ENCODE results near the gene ZBP1. TPM values are rescaled to one million over a fixed set of nuclear protein-coding genes. Genes with fewer than 3 reads are reported as not detected.

ZBP1 gene
- total RNA-seq, 2 experiments from 2014 or later, result 39.0 to 40.1 TPM

DNA sequence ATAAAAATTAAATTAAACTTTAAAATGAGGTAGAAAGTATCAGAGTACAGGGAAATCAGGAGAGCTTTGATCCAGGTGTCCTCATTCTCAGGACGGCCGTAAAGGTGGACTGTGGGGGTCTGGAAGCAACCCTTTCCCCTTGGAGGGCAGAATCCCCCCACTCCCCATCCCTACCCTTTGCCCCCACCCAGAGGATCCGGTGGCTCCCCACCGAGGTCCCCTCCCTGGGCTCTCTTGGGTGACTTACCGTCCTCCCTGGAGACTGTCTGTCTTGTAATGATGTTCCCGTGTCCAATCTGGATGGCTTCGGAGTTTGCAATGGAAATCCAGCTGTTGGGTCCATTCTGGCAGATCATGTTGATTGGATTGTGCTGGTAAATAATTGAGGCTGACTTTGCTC is 7.3 kb downstream of the ZBP1 start:
- Histone ChIP-seq H3K4me1 (ENCODE audit: insufficient read depth, low read length) (peaks cover 28% of the 10 kb centered on the region), H3K4me3 (ENCODE audit: low read length) (no peak overlapping the region), H3K9me3 (ENCODE audit: control insufficient read depth in 1 of 2, insufficient read depth in 1 of 2, low read length in 2 of 2) (no peaks in the 10 kb centered on the region), H3K27ac (ENCODE audit: low read depth in 1 of 2, low read length in 2 of 2) (no peak overlapping the region), H3K27me3 (ENCODE audit: control insufficient read depth in 1 of 2, insufficient read depth in 2 of 2, low read length in 2 of 2) (no peaks in the 10 kb centered on the region), H3K36me3 (ENCODE audit: insufficient read depth, low read length) (peaks cover 73% of the 10 kb centered on the region)
- Mint-ChIP-seq H3K4me3 (no peak overlapping the region), H3K27ac (no peak overlapping the region), H3K9me3 (no peaks in the 10 kb centered on the region), H3K36me3 (ENCODE audit: low read depth) (peaks cover 60% of the 10 kb centered on the region), H3K4me1 (ENCODE audit: low read depth) (peaks cover 16% of the 10 kb centered on the region), H3K27me3 (no peaks in the 10 kb centered on the region)
- ChIA-PET CTCF (no interaction called here), POLR2A (no interaction called here)
- no peak for DNase-seq
- TF ChIP-seq, protein P1, sequence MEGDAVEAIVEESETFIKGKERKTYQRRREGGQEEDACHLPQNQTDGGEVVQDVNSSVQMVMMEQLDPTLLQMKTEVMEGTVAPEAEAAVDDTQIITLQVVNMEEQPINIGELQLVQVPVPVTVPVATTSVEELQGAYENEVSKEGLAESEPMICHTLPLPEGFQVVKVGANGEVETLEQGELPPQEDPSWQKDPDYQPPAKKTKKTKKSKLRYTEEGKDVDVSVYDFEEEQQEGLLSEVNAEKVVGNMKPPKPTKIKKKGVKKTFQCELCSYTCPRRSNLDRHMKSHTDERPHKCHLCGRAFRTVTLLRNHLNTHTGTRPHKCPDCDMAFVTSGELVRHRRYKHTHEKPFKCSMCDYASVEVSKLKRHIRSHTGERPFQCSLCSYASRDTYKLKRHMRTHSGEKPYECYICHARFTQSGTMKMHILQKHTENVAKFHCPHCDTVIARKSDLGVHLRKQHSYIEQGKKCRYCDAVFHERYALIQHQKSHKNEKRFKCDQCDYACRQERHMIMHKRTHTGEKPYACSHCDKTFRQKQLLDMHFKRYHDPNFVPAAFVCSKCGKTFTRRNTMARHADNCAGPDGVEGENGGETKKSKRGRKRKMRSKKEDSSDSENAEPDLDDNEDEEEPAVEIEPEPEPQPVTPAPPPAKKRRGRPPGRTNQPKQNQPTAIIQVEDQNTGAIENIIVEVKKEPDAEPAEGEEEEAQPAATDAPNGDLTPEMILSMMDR (IDR thresholded peaks at IDR 0.05), result no peak
- no peak for ATAC-seq (ENCODE audit: poor library complexity)
- intact Hi-C loops (cut with DNase I, micrococcal nuclease), result no loop called here

DNA sequence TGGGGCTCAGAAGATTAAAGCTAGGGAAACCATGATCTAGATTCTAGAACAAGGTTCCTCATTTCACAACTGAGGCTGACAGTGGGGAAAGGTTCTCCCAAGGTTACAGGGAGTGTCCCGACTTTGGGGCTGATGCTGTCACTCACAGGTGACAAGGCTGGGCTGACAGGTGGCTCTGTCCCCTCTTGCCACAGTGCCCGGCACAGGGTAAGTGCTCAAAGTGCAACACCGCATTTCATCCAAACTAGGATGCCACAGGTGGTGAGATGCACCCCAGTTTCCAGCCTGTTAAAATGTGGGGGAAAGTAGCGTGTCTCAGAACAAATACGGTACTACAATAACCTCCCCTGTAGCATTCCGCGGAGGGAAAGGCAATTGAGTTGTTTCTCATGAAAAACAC is 7.8 kb downstream of the ZBP1 start:
- Histone ChIP-seq H3K4me1 (ENCODE audit: insufficient read depth, low read length) (peaks cover 23% of the 10 kb centered on the region), H3K36me3 (ENCODE audit: insufficient read depth, low read length) (peaks cover 73% of the 10 kb centered on the region), H3K4me3 (ENCODE audit: low read length) (no peak overlapping the region), H3K9me3 (ENCODE audit: control insufficient read depth in 1 of 2, insufficient read depth in 1 of 2, low read length in 2 of 2) (no peaks in the 10 kb centered on the region), H3K27me3 (ENCODE audit: control insufficient read depth in 1 of 2, insufficient read depth in 2 of 2, low read length in 2 of 2) (no peaks in the 10 kb centered on the region), H3K27ac (ENCODE audit: low read depth in 1 of 2, low read length in 2 of 2) (no peak overlapping the region)
- no peak for DNase-seq
- Mint-ChIP-seq H3K27me3 (no peaks in the 10 kb centered on the region), H3K36me3 (ENCODE audit: low read depth) (peaks cover 64% of the 10 kb centered on the region), H3K4me1 (ENCODE audit: low read depth) (peaks cover 11% of the 10 kb centered on the region), H3K9me3 (no peaks in the 10 kb centered on the region), H3K4me3 (no peak overlapping the region), H3K27ac (no peak overlapping the region)
- ChIA-PET POLR2A (interaction anchor here (0.9 kb wide), 1 partner anchor 8 kb away, joined by 3 read pairs; the partner anchor contains the start of gene ZBP1), CTCF (no interaction called here)
- intact Hi-C loops (cut with DNase I, micrococcal nuclease), result no loop called here
- TF ChIP-seq, protein P1 (IDR thresholded peaks at IDR 0.05), result no peak
- no peak for ATAC-seq (ENCODE audit: poor library complexity)

DNA sequence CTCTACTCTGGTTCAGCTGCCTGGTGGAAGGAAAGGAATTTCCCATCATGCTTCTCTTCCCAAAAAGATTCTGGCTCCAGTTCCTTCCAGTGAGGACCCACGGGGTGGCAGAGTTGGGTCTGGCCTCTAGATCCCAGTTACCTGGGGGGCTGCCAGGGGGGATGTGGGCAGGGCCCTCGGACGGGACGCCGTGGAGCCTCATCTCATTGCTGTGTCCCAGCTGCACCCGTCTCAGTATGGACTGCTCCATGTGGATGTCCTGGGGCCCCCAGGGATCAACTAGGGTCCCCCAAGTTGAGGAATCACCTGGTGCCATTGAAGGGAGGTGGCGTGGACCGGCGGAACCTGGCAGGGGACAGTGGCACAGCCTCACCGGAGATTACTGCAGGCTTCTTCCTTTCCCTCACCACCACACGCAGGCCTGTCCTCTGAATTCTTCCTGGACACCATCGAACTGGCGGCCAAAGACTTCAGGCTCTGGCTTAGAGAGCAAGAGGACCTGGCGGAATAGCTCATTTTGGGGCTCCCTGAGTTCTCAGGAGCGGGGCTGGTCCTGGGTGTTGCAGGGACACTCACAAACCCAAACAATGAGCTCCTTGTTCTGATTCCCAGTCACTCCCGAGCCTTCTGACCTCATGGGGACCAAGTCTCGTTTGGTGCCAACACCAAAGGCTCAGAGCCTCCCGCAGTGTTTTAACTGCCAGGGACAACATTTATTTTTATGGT is 8.5 kb downstream of the ZBP1 start:
- intact Hi-C loops (cut with DNase I, micrococcal nuclease), result no loop called here
- DNase-seq (no peak), ATAC-seq (ENCODE audit: poor library complexity) (no peak)
- Mint-ChIP-seq H3K36me3 (ENCODE audit: low read depth) (peaks cover 64% of the 10 kb centered on the region), H3K4me1 (ENCODE audit: low read depth) (peaks cover 4% of the 10 kb centered on the region), H3K4me3 (no peak overlapping the region), H3K9me3 (no peaks in the 10 kb centered on the region), H3K27ac (no peak overlapping the region), H3K27me3 (no peaks in the 10 kb centered on the region)
- TF ChIP-seq, protein P1 (IDR thresholded peaks at IDR 0.05), result no peak
- no peak overlapping the region for H3K4me3 ChIP-seq (ENCODE audit: low read length)
- H3K27ac ChIP-seq (ENCODE audit: low read depth in 1 of 2, low read length in 2 of 2), result no peak overlapping the region
- H3K36me3 ChIP-seq (ENCODE audit: insufficient read depth, low read length), result peaks cover 73% of the 10 kb centered on the region
- POLR2A ChIA-PET, result interaction anchor here (0.6 to 0.9 kb wide), 2 partner anchors 9 to 10 kb away, joined by 3 read pairs; partner anchors contain the start of gene ZBP1
- H3K27me3 ChIP-seq (ENCODE audit: control insufficient read depth in 1 of 2, insufficient read depth in 2 of 2, low read length in 2 of 2), result no peaks in the 10 kb centered on the region
- no peaks in the 10 kb centered on the region for H3K9me3 ChIP-seq (ENCODE audit: control insufficient read depth in 1 of 2, insufficient read depth in 1 of 2, low read length in 2 of 2)
- CTCF ChIA-PET, result no interaction called here
- H3K4me1 ChIP-seq (ENCODE audit: insufficient read depth, low read length), result peaks cover 16% of the 10 kb centered on the region

Measured in CD4-positive, alpha-beta T cell (primary cell).